ELF-1 (cell line): ENCODE data around the gene NOTCH1.

Experiments used
- DNase-seq: peaks from one replicate; pipeline ENCODE4 v3.0.0-alpha.2; 2016; ENCODE audit warnings: low read depth, low spot score

NOTCH1 gene

DNA sequence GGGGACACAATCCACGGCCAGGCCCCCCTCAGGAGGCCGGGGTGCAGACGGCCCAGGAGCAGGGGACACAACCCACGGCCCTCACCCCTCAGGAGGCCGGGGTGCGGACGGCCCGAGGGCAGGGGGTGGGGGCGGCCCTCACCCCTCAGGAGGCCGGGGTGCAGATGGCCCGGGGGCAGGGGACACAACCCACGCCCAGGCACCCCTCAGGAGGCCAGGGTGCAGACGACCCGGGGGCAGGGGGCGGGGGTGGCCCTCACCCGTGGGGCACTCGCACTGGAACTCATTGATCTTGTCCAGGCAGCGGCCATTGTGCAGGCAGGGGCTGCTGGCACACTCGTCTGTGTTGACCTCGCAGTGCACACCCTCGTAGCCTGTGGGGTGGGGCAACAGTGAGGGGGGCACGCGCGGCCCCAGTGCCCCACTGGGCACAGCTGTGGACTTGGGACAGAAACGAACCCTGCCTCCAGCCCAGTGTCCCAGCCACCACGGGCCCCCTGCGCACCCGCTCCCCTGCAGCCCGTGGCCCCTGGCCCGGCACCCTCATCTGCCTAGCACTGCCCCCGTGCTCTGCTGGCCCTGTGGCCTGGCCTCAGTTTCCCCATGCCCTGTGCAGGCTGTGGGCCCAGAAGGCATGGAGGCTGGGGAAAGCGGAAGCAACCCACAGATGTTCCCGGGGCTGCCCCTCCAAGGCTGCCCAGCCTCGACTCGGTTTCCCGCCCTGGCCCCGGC, 28.7 kb downstream of the NOTCH1 start:
- no peak for DNase-seq

DNA sequence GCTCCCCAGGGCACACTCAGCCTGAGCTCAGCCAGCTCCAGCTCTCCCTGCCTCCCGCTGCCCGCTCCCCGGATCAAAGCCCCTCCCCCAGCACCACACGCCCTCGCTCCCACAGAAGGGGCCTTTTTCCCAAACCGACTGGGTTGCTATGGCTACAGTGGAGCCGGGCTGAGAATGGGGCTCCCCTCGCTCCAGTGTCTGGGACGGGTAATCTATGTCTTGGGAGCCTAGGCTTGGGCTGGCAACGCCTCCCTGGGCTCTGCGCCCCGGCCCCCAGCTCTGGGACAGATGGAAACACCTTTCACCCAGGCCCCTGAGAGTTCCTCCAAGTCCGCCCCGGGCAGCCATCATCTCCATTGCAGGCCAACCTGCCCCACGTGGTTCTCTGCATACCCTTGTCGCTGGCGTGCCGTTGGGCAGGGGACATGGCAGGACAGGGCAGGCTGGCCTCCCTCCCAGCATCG, 29.6 kb downstream of the NOTCH1 start:
- no peak for DNase-seq

GRCh38 chr9:136515276-136515675, 30.6 kb downstream of the NOTCH1 start:
- DNase-seq, result no peak

DNA sequence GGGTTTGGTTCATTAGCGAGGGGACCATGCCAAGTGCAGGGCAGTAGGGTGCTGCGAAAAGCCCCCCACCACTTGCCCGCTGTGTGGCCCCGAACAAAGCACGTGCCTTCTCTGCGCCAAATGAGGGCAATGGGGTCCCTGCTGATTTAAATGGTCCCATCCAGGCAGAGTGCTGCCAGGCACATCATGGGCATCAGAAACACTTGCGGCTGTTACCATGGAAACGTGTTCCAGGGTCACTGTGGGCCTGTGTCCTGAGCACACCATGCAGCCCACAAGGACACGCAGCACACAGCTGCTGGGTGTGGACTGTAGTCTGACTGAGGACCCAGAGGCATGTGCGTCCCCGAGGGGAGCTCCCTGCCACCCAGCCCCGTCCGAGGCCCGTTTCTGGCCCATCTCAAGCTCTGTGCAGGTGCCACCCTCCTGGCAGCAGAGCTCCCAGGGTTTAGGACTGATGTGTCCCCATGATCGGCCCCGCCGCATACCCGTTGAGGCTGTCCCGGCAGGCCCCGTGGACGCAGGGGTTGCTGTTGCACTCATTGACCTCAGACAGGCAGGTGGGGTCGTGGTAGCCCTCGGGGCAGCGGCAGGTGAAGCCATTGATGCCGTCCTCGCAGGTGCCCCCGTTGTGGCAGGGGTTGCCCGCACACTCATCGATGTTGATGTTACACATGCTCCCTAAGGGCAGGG, 31.7 kb downstream of the NOTCH1 start:
- DNase-seq, result no peak

GRCh38 chr9:136513191-136513590, 32.7 kb downstream of the NOTCH1 start:
- no peak for DNase-seq

DNA sequence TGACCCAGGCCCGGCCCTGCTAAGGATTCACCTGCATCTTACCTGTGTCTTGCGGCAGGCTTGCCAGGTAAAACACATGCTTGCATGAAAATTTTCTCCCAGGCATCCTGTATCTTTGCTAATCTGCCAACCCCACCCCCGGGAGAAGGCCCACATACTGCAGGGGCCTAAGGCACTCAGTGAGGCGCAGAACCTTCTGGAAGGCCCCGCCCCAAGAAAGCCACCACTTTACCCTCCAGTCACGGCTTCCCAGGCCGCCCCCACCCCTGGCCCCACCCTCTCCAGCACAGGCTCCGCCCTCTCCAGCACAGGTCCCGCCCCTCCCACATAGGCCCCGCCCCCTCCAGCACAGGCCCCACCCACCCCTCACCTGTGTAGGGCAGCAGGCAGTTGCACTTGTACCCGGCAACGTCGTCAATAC, 33.2 kb downstream of the NOTCH1 start:
- no peak for DNase-seq

DNA sequence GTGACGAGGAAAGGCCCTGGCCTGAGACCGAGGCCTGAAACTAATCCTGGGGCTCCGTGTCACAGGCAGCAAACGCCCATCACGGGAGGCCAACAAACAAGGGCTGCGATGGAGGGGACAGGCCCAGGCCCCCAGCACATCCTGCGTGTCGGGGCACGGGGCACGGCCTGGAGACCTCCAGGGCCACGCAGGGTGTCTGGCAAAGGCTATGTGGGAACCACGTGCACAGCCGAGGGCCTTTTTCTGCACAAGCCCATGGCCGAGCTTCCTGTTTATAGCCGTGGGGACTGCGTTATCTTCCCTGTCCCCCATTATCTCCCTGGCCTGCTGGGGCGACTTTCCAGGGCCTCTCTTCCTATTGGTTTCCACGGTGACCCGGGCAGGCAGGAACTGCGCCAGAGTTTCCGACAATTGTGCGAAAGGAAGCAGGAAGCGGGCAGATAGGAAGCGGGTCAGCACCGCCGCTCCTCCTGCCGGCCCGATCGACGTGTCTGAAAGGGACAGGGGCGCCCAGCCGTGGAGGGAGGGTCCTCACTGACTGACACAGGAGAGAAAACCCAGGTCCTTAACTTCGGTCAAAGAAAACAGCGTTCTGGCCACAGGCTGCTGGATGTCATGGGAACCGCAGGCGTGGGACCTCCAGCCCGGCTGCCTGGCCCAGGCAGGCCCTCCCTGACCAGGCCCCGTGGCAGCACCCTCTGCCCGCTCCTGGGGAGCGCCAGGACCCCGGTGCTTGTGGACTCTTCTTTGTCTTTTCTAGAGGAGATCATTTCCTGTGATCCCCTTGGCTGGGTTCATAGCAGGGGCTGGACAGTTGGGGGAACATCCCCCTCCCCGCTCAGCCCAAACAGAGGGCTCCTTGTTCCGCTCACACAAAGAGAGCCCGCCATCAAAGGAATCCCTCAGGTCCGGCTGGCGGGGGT, 33.9 kb downstream of the NOTCH1 start:
- no peak for DNase-seq

DNA sequence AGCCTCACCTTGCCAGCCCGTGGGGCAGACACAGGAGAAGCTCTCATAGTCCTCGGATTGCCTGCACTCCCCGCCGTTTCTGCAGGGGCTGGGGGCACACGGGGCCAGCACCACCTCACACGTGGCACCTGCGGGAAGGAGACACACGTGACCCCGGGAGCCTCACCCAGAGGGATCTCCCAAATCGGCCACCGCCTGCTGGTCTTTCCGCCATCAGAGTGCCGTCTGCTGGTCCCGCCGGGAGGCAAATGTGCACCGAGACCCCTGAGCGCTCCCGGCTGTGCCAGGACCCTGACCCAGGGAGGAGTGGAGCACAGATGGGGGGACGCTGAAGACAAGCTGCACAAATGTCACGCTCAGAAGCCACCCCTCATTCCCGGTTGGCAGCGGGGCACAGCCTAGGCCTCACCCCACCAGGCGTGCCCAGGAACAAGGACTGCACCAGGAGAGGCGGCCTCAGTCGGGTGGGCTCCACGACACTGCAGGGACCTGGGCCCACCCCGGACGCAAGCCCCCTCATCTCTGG, 34.6 kb downstream of the NOTCH1 start:
- no peak for DNase-seq

- no peak for DNase-seq
Observed at GRCh38 chr9:136510561-136510960, 35.3 kb downstream of the NOTCH1 start.

- DNase-seq, result no peak
Observed at GRCh38 chr9:136509549-136509948, 36.3 kb downstream of the NOTCH1 start.

- DNase-seq, result no peak
Observed at GRCh38 chr9:136508729-136509500, 36.9 kb downstream of the NOTCH1 start.

- no peak for DNase-seq
Observed at GRCh38 chr9:136507992-136508375, 37.9 kb downstream of the NOTCH1 start.

GRCh38 chr9:136507221-136507991, 38.4 kb downstream of the NOTCH1 start:
- no peak for DNase-seq

DNA sequence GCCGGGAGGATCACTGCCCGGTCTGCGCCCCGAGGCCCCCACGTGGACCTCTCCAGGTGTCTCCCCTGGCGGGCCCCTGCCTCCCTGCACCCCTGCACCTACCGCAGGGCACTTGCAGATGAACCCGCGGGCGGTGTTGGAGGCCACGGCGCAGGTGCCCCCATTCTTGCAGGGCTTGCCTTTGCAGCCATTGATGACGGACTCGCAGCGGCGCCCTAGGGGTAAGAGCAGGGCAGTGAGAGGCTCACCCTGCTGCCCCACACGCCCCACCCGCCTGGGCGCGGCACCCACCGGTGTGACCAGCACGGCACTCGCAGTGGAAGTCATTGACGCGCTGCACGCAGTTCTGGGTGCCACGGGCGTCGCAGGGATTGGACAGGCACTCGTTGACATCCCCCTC, 39.4 kb downstream of the NOTCH1 start:
- DNase-seq, result no peak

- no peak for DNase-seq
Observed at GRCh38 chr9:136505406-136506403, 40.1 kb downstream of the NOTCH1 start.

DNA sequence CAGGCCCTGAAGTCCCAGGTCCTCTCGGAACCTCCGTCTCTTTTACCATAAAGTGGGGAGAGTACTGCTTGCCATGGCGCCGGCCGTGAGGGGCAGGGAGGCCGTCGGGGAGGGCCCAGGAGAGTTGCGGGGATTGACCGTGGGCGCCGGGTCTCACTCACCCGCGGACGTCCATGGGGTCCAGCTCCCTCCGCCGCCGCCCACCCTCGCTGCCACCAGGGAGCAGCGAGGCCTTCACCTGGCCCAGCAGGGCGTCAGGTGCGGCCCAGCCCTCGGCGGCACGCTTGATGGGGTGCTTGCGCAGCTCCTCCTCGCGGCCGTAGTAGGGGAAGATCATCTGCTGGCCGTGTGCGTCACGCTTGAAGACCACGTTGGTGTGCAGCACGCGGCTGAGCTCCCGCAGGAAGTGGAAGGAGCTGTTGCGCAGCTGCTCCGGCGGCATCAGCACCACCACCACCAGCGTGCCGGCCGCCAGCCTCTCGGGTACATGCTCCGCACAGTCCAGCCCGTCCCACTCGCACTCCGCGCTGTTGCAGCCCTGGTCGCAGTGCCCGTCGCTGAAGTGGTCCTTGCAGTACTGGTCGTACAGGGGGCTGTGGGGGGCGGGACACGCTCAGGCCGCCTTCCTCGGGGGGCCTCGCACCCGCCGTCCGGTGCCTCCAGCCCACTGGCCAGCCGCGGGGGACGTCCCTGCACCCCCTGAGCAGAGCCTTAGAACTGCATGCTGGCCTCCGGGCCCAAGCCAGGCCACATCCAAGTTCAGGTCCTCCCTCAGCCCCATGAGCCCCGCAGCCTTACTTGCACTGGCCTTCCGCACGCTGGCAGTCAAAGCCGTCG, 41.1 kb downstream of the NOTCH1 start:
- no peak for DNase-seq

GRCh38 chr9:136502940-136503550, 42.8 kb downstream of the NOTCH1 start:
- DNase-seq, result no peak

DNA sequence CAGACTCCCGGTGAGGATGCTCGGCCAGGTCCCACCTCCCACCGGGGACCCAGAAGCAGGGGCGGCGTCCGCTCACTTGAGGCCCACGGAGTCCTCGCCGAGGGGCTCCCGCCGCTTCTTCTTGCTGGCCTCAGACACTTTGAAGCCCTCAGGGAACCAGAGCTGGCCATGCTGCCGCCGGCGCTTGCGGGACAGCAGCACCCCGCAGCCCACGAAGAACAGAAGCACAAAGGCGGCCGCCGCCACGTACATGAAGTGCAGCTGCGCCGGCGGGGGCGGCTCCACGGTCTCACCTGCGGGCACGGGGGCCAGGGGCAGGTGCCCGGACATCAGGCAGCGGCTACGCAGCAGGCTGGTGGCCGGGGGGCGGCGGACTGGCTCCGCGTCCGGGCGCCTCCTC, 43.7 kb downstream of the NOTCH1 start:
- DNase-seq, result no peak
